Measurements from ENCODE around the gene LRCOL1.

LRCOL1 gene

GRCh38 chr12:132581348-132582057 lies 28.9 kb downstream of the LRCOL1 start:
- DNase-seq (ENCODE audit: low read depth): no peak

- no peak for DNase-seq (ENCODE audit: low read depth)
Measured at GRCh38 chr12:132580701-132581292, 29.6 kb downstream of the LRCOL1 start.

GRCh38 chr12:132579744-132580143 lies 30.6 kb downstream of the LRCOL1 start:
- no peak for DNase-seq (ENCODE audit: low read depth)

GRCh38 chr12:132578826-132579225 lies 31.6 kb downstream of the LRCOL1 start:
- DNase-seq (ENCODE audit: low read depth): no peak

GRCh38 chr12:132578118-132578517 lies 32.3 kb downstream of the LRCOL1 start:
- DNase-seq (ENCODE audit: low read depth): no peak

GRCh38 chr12:132577191-132577920 lies 33.0 kb downstream of the LRCOL1 start:
- no peak for DNase-seq (ENCODE audit: low read depth)

GRCh38 chr12:132576701-132577100 lies 33.7 kb downstream of the LRCOL1 start:
- no peak for DNase-seq (ENCODE audit: low read depth)

DNA sequence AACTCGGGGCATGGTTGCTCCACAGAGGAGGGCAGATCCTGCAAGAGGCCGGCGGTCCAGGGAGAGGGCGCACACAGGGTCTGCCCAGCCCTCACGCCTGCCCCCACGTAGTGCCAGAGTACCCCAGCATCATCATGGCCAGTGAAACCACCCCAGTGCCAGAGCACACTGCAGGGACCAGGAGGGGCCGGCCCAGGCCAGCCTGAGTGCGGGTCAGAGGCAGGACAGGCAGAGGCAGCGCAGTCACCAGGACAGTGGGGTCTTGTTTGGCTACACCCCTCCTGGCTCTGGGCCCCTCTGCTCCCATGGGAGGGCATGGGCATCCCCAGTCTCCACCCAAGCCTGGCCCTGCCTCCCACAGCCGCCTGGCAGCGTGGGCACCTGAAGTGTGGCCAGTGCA lies 34.7 kb downstream of the LRCOL1 start:
- no peak for DNase-seq (ENCODE audit: low read depth)

DNA sequence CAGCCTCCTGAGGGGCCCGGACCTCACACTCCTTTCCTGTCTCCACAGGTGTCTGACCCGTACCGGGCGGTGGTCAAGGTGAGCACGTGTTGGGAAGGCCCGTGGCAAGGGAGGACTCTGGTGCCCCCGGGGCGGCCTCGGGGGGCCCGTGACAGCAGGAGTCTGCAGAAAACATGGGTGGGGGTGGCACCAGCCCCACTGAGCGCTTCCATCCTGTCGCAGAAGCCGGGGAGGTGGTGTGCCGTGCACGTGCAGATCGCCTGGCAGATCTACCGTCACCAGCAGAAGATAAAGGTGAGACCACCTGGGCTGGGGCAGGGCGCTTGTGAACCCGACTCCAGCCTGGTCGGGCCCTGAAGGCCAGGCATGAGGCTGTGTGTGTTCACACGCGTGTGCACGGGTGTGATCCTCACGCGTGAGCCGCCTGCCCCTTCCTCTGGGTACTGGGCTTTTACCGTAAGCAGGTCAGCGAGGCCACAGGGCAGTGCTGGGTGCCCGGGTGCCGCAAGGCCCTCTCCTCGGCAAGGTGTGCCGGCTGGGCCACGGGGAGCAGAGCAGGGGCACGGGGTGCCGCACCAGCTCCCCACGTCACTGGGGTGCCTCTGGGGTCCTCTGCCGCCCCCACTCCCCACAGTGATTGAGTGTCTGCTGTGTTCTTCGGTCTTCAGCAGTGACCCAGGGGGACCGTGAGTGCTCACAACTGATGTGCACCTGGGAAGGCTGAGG lies 35.9 kb downstream of the LRCOL1 start:
- DNase-seq (ENCODE audit: low read depth): no peak

DNA sequence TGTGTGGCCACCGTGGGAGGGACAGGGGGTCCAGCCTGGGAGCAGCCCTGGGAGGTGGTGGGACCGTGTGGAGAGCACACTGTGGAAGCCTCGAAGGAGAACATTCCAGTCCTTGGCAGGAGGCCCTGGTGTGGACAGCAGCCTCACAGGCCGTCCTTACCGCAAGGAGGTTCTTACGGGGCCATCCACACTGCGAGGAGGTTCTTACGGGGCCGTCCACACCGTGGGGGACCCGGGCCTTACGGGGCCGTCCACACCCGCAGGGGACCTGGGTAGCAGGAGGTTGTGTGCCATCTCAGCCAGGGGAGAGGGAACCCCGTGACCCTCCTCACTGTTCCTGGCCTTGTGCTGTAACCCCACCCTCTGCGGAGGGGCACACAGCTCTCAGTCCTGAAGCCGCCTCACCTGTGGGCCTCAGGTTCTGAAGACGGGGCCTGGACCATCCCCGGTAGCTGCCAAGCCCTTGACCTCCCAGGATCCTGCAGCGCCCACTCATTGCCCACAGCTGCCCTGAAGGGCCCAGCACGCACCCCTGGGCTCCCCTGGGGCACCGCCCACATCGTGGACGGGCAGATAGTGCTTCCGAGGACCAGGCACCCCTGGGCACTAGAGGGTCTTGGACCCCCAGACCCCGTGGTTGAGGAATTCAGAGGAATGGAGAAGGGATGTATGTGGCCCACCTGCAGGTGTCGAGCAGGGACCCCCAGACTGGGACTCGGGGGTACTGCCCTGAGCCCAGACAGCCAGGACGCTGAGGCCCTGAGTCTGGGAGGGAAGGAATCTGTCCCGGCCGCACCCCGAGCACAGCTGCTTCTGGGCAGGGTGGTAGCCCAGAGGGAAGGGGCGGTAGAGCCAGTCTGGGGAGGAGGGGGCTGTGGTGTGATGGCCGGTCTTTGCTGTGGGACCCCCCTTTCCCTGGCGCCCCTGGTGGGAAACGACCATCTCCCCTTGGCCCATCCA lies 37.3 kb downstream of the LRCOL1 start:
- no peak for DNase-seq (ENCODE audit: low read depth)

DNA sequence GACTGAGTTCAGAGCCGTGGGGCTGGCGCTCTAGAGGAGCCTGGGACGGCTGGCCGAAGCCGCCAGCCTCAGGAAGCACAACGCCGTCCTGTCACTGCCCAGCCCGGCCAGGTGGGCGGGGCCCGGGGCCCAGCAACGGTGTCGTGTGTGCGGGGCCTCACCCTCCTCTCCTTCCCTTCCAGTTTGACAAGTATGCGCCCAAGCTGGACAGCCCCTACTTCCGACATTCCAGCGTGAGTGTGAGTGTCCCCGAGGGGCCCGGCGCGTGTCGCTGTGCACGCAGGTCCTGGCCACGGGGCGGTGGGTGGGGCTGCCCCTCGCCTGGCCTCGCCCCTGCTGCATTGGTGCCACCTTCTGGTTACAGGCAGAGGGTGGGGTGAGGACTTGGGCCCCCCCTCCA lies 38.3 kb downstream of the LRCOL1 start:
- no peak for DNase-seq (ENCODE audit: low read depth)

DNA sequence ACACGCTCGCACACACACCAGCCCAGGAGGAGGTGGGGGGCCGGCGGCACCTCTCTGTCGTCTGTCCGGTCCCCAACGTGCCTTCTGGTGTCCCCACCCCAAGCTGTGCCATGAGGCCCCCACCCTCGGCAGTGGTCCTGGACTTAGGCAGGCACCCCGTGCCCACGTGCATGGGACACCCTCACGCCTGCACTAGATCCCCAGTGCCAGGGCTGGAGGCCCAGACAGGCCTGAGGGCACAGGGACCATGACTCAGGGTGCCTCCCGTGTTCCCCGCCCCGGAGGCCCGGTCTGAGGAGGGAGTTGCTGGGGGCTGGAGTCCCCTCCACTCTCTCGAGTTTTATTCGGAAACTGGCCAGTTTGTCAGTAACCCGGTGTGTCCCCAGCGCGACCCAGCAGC lies 38.8 kb downstream of the LRCOL1 start:
- no peak for DNase-seq (ENCODE audit: low read depth)

- DNase-seq (ENCODE audit: low read depth): no peak
Measured at GRCh38 chr12:132571051-132571450, 39.3 kb downstream of the LRCOL1 start.

DNA sequence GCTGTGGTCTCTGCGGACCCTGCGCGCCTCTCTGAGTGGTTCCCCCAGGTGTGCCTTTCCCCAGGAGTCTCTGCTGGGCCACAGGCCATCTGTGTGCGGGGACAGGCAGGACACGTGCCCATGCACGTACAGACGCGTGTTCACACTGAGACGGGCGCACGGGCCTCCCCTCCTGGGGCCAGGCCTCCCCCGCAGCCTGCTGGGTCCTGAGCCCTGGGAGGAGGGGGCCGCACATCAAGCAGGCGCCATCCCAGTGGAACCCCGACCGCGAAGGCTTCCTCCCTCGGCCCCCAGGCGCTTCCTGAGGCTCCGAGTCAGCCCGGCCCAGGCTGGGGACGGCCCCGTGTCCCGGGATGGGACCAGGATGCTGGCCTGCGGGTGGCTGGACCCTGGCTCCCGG lies 39.7 kb downstream of the LRCOL1 start:
- DNase-seq (ENCODE audit: low read depth): no peak

DNA sequence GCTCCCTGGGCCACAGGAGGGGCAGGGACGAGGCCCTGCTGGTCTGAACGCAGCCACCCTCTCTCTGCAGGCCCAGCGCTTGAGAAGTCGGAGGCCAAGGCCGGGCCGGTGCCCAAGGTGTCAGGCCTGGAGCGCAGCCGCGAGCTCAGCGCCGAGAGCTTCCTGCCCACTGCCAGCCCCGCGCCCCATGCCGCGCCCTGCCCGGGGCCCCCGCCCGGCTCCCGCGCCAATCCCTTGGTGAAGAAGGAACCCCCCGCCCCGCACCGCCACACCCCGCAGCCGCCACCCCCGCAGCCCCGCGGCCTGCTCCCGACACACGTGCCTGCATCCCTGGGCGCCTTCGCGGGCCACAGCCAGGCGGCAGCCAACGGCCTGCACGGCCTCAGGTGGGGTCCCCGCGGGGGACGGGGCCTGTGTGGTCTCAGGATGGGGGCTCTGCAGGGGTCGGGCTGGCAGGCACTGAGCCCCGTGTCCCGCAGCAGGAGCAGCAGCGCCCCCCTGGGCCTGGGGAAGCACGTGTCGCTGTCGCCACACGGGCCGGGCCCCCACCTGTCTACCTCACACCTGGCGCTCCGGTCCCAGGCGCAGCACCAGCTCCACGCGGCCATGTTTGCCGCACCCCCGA lies 40.4 kb downstream of the LRCOL1 start:
- DNase-seq (ENCODE audit: low read depth): no peak

GRCh38 chr12:132568826-132569480 lies 41.4 kb downstream of the LRCOL1 start:
- no peak for DNase-seq (ENCODE audit: low read depth)

GRCh38 chr12:132568301-132568700 lies 42.1 kb downstream of the LRCOL1 start:
- no peak for DNase-seq (ENCODE audit: low read depth)

- no peak for DNase-seq (ENCODE audit: low read depth)
Measured at GRCh38 chr12:132566516-132567131, 43.8 kb downstream of the LRCOL1 start.

- no peak for DNase-seq (ENCODE audit: low read depth)
Measured at GRCh38 chr12:132565365-132565764, 45.0 kb downstream of the LRCOL1 start.

GRCh38 chr12:132563911-132564310 lies 46.5 kb downstream of the LRCOL1 start:
- DNase-seq (ENCODE audit: low read depth): no peak

Data from stimulated activated CD8-positive, alpha-beta memory T cell treated with anti-CD3 and anti-CD28 coated beads, Interleukin-12 subunit alpha, Interleukin-12 subunit beta, amount 100 ng/mL, for 1 hour (primary cell).